HL-60/S4 treated with phorbol 12-myristate 13-acetate at 8.2 ng/mL for 4 days and 3 days (cell line): ENCODE data around the gene BBS9.
"Not testable (repeated sequence)": the region's sequence is repeated elsewhere in the genome, so short reads cannot be mapped to it uniquely, and the experiment has no call there.

Source experiments
- in situ Hi-C: fragments of 300-500 bp; cut with MboI; formaldehyde crosslinking; loops from 2 replicates; pipeline ENCODE4 v1.15.0; 2022; ENCODE audit warnings: low sequenced_read_pairs

Gene BBS9

GRCh38 chr7:33485747-33486493, 356.6 kb downstream of the BBS9 start:
- in situ Hi-C loops = no loop called here

GRCh38 chr7:33486633-33487032, 357.3 kb downstream of the BBS9 start:
- in situ Hi-C loops = no loop called here

- in situ Hi-C loops = no loop called here
These were observed 358.8 kb downstream of the BBS9 start for GRCh38 chr7:33487998-33488682.

GRCh38 chr7:33494474-33494873, 365.1 kb downstream of the BBS9 start:
- in situ Hi-C loops = no loop called here

- in situ Hi-C loops = no loop called here
These were observed 365.8 kb downstream of the BBS9 start for GRCh38 chr7:33495207-33495606.

- in situ Hi-C loops = no loop called here
These were observed 367.7 kb downstream of the BBS9 start for GRCh38 chr7:33497051-33497450.

GRCh38 chr7:33500703-33501701, 371.6 kb downstream of the BBS9 start:
- in situ Hi-C loops = no loop called here

GRCh38 chr7:33503014-33503413, 373.6 kb downstream of the BBS9 start:
- in situ Hi-C loops = no loop called here

- in situ Hi-C loops = no loop called here
These were observed 374.4 kb downstream of the BBS9 start for GRCh38 chr7:33503736-33504135.

- in situ Hi-C loops = no loop called here
These were observed 374.9 kb downstream of the BBS9 start for GRCh38 chr7:33504266-33504665.

- in situ Hi-C loops = no loop called here
These were observed 379.8 kb downstream of the BBS9 start for GRCh38 chr7:33509206-33509605.

- in situ Hi-C loops = no loop called here
These were observed 382.4 kb downstream of the BBS9 start for GRCh38 chr7:33511778-33512177.

- in situ Hi-C loops = no loop called here
These were observed 387.2 kb downstream of the BBS9 start for GRCh38 chr7:33516568-33516967.

GRCh38 chr7:33517191-33517590, 387.8 kb downstream of the BBS9 start:
- in situ Hi-C loops = no loop called here

GRCh38 chr7:33527008-33527407, 397.6 kb downstream of the BBS9 start:
- in situ Hi-C loops = not testable (repeated sequence)

GRCh38 chr7:33527613-33528012, 398.2 kb downstream of the BBS9 start:
- in situ Hi-C loops = not testable (repeated sequence)

- in situ Hi-C loops = no loop called here
These were observed 399.7 kb downstream of the BBS9 start for GRCh38 chr7:33529070-33529469.

GRCh38 chr7:33530664-33531063, 401.3 kb downstream of the BBS9 start:
- in situ Hi-C loops = no loop called here

- in situ Hi-C loops = no loop called here
These were observed 402.5 kb downstream of the BBS9 start for GRCh38 chr7:33531888-33532287.

GRCh38 chr7:33534833-33535232, 405.5 kb downstream of the BBS9 start:
- in situ Hi-C loops = no loop called here

GRCh38 chr7:33535989-33536388, 406.6 kb downstream of the BBS9 start:
- in situ Hi-C loops = no loop called here
